KBM-7 (cell line): ENCODE measurements around the gene ZCCHC14.

ENCODE experiments used
- DNase-seq: peaks from one replicate; pipeline ENCODE4 v3.0.0-alpha.2; 2015
- in situ Hi-C: fragments of 300-500 bp; cut with MboI; formaldehyde crosslinking; loops from 2 replicates; pipeline ENCODE4 v1.14.3; 2020; ENCODE audit warnings: low sequenced_read_pairs, low pct_unique_long_range_greater_than_20kb, mixed read lengths

ZCCHC14 gene

DNA sequence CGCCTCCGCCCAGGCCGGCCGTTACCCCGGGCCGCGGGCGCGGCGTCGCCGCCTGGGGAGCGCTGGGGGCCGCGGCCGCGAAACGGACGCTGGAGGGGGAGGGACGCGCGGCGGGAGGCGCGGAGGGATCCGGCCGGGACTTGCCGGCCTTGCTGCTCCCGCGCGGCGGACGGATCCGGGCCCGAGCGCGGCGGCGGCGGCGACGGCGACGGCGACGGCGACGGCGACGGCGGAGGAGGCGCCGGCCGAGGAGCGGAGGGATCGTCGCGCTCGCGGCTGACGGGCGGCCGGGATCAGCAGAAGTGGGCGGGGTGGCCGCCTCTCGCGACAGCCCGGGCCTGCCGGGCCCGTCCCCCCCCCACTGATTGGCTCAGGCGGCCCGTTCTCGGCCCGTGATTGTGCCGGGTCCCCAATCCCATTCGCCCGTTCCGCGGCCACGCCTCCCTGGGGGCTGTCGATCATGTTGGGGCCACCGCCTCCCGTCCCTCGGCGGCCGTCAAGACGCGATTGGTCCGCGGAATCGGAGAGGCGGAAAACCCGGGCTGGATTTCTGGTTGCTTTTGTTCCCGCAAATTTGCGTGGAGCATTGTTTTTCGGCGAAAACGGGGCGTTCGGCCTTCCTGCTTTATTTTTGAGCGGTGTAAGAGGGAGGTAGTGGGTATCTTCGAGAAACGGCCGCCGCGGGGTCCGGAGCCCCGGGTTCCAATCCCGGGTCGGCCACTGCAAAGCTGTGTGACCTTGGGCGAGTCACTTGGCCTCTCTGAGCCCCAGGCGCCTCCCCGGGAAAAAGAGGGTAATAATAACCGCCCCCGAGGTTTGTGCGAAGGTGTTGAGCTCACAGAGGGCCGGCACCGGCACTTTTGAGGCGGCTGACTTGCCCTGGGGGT lies at the start of gene ZCCHC14:
ZCCHC14 (minus strand) TSS at position 304 of the 887 bp plus-strand sequence. CDS start 786 bp downstream, outside the sequence.
- in situ Hi-C loops: no loop called here
- peak; percentile 98 for DNase-seq

DNA sequence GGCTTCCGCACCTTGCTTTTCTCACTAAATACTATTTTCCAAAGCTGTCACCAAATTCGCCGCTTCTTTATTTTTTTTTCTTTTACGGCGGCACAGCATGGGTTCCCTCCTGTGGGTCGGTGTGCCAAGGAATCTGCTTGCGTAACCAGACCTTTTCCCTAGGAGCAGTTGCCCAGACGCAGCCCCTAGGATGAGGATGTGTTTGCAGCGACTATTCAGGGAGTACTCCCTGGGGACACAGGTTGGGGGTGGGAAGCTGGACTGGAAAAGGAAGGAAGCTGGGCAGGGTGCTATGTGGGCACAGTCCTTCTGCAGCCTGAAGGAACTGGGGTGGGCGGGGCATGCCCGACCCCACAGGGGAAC lies 49.0 kb upstream of the ZCCHC14 start:
- no peak for DNase-seq
- in situ Hi-C loops: no loop called here

DNA sequence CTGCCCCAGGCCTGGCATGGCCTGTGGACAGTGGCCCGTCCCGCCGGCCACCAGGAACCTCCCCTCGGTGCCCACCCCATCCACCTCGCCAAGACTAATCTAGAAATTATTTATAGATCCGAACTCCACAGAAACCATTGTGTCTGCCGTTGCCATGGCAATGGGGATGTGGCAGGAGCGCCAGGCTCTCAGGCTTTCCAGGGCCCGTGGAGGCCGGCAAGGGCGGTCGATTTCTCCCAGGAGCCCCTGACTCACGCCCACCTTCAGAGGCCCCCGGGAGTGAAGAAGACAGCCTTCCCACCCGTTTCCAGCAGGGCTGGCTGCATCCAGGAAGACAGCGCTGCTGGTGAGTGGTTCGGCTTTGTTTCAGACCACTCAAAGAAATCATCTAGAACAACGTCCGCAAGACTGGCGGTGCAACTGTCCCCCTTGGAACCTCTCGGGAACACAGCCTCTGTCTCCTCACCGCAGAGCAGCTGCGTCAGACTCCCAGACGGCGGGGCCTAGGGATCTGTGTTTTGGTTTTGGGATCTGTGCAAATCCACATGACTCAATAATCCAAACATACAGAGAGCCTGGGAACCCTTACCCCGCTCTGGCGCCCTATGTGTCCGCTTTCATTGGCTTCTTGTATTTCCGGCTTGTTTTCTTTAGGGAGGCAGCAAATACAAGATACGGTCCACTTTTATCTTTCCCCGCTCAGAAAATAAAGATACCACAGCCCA lies 48.5 kb upstream of the ZCCHC14 start:
- in situ Hi-C loops: no loop called here
- DNase-seq: no peak

DNA sequence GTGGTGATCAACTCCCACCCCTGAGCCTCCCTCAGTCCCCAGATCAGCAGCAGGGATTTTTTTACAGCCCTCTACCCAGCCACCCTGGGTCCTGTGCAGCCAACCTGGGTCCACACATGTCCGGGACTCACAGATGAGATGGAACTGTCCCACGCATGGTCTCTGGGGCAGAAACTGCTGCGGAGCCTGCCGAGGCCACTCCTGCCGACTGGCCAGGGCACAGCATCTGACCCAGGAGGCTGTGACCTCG lies 48.0 kb upstream of the ZCCHC14 start:
- DNase-seq: no peak
- in situ Hi-C loops: no loop called here

DNA sequence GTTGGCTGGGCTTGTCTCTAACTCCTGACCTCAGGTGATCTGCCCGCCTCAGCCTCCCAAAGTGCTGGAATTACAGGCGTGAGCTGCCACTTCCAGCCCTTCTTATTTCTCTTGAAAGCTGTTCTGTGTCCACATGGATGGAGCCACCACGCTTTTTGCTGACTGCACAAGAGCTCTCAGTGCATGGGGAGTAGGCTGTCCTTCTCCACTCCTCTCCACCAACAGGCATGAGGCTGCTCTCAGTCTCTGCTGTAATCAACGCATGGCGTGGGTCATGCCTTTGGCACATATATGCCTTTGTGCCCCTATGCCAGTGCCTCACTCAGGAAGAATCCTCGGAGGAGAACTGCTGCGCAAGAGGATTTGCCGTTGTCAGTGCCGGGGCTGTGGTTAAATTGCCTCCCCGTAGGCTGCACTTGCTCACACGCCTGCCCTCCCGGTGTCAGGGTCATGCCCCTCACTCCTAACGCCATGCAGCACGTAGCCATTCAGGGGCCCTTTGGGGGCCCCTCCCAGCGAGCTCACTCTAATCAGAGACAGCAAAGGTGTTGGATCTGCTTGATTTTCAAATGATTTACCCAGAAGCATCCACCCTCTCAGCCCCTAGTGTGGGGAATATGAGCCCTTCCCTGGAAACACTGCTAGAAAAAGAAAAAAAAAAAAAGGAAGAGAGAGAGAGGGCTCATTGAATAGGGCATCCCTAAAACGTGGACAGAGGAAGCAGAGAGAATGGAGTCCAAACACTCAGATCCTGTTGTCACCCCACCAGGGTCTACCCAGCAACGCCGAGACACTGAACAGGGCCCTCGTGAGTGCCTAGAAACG lies 47.5 kb upstream of the ZCCHC14 start:
- peak; percentile 14 for DNase-seq
- in situ Hi-C loops: no loop called here

DNA sequence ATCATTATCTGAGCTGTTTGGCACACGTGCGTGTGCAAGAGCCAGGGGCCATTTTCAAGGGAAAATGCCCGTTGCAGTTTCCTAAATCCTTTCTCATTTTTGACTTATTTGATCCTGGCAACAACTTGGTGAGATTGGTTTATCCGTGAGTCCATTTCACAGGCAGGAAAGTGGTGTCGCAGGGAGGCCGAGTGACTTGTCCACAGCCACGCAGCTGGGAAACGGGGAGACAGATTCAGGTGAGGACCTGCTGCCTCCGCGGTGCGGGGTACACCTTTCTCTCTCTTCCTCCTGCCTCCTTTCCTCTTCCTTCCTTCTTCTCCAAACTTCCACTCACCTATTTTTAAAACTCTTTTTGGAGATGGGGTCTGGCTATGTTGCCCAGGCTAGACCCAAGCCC lies 46.3 kb upstream of the ZCCHC14 start:
- no peak for DNase-seq
- in situ Hi-C loops: no loop called here

DNA sequence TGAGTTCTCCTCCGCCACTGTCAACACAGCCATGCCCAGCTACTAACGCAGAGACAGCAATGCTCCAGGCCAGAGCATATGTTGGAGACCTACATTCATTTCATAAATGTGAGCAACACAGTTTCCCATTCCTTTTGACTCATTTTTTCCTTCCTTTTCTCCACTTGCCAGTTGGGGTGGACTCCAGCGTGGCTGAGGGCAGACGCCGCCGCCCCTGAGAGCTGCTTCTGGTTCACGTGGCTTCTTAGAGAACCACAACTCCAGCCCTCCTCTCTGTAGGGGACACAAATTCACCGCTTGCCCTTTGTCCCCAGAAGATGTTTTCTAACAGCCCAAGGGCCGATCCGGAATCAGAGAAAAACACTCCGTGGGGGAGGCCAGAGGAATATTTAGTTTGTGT lies 45.8 kb upstream of the ZCCHC14 start:
- in situ Hi-C loops: no loop called here
- no peak for DNase-seq

DNA sequence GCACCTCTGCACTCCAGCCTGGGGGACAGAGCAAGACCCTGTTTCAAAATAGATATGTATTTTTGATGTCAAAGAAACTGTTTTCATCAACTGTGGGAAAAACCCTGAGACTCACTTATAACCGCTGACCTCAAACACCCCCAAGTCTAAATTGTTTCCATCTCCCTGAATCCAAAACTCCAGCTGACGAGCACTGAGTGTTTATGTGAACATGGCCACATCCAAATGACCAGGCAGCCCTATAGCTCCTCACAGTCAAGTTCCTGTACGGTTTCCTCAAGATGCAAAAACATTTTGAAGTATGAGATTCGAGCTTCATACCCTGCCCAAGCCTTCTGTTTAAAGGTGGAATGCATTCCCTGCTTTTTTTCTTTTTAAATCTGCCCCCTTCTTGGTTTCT lies 45.3 kb upstream of the ZCCHC14 start:
- in situ Hi-C loops: no loop called here
- DNase-seq: no peak

DNA sequence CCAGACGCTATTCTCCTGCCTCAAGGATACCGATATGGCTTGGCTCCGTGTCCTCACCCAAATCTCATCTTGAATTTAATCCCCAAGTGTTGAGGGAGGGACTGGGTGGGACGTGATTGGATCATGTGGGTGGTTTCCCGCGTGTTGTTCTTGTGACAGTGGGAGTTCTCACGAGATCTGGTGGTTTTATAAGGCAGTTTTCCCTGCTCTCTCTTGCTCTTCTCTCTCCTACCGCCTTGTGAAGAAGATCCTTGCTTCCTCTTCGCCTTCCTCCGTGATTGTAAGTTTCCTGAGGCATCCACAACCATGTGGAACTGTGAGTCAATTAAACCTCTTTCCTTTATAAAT lies 43.9 kb upstream of the ZCCHC14 start:
- DNase-seq: no peak
- in situ Hi-C loops: no loop called here

DNA sequence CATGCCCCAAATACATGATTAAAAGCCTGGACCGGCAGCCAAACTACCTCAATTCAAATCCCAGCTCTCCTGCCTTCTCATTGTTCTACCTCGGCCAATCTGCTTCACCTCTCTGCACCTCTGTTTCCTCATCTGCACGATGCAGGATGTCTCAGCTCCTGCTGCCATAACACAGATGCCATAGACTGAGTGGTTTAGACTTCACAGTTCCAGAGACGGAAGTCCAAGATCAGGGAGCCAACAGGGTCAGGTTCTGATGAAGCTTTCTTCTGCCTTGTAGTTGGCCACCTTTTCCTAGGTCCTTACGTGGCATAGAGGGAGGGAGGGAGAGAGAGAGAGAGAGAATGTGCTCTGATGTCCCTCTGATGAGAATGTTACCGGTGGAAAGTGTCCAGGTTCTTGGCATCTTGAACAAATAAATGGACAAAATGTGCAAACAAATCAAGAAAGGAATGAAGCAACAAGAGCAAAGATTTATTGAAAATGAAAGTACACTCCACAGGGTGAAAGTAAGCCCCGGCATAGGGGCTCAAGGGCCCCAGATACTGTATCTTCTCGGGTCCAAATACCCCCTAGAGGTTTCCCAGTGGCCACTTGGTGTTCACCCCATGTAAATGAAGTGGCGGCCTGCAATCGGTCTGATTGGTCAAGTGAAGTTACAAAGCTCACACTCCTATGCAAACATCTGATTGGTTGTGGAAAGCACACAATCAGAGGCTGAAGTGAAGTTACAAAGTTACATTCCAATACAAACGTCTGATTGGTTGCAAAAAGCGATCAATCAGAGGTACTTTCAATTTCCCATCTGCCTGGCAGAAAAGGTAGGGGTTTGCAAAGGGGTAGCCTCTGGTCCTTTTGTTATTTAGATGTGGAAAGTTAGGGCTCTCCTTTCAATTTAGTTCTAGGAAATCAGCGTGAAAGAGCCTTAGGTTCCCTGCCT lies 43.3 kb upstream of the ZCCHC14 start:
- DNase-seq: no peak
- in situ Hi-C loops: no loop called here

DNA sequence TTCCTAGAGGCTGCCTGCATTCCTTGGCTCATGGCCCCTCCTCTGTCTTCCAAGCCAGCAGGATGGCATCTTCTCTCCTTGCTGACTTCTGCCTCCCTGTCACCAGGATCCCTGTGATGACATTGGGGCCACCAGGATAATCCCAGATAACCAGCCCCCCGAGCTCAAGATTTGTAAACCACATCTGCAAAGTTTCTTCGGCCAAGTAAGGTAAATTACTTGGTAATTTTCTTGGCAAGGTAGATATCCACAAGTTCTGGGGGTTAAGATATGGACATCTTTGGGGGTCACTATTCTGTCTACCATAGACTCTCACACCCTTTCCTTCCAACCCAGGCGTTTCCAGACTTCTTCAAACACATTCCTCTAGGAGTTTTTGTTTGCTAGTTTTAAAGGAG lies 42.6 kb upstream of the ZCCHC14 start:
- in situ Hi-C loops: no loop called here
- no peak for DNase-seq

DNA sequence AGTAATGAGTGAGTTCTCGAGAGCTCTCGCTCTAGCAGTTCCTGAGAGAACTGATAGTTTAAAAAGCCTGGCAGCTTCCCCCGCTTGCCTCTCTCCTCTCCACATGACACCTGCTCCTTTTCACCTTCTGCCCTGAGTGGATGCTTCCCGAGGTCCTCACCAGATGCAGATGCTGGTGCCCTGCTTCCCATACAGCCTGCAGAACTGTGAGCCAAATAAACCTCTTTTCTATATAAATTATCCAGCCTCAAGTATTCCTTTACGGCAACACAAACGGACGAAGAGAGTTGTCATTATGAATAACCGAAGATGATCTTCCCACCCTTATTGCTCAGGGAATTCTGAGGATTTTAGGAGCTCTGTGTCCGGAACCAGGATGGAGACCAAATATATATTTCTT lies 41.9 kb upstream of the ZCCHC14 start:
- in situ Hi-C loops: no loop called here
- no peak for DNase-seq

DNA sequence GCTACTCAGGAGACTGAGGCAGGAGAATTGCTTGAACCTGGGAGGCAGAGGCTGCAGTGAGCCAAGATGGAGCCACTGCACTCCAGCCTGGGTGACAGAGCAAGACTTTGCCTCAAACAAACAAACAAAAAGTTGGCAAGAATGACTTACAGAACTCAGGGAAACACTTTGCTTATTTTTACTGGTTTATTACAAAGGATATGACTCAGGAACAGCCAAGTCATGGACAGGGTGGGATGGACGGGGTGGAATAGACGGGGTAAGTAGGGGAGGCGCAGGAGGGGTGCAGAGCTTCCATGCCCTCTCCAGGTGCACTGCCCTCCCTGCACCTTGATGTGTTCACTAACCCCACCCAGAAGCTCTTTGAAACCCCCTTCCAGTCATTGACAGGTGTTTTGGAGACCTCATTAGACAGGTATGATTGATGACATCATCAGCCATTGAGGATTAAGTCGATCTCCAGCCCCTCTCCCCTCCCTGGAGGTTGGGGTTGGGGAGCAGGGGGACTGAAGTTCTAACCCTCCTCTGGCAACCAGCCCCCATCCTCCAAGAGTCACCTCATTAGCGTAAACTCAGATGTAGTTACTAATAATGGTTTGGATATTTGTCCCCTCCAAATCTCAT lies 41.3 kb upstream of the ZCCHC14 start:
- no peak for DNase-seq
- in situ Hi-C loops: no loop called here

DNA sequence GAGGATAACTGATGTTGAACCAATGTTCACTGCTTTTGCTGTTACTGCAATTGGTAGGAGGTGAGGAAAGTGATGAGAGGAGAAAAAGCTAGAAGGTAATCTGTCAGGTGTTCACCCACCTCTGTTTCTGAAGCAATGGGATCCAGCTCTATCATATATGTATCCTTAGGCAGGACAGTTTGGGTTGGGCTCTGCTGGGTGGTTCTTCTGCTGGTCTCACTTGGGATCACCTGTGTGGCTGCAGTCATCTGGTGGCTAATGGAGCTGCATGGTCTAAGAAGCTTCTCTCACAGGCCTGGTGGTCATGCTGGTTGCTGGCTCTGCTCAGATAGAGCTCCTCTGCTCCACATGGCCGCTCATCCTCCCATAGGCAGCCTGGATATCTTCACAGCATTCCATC lies 40.2 kb upstream of the ZCCHC14 start:
- DNase-seq: no peak
- in situ Hi-C loops: no loop called here

DNA sequence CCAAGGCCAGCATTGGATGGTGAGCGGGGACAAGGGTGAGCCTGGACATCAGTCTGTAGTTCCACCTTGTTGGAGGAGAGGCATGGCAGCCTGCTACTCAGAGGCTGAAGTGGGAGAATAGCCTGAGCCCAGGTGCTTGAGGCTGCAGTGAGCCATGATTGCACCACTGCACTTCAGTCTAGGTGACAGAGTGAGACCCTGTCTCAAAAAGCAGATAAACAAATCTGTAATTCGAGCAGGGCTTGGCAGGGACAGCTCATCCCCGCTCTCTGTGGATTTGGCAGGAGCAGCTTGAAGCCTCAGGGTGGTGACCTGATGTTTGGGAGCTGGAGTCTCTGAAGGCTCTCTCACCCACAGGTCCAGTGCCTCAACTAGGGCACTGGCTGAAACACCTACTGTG lies 38.6 kb upstream of the ZCCHC14 start:
- in situ Hi-C loops: no loop called here
- DNase-seq: no peak

DNA sequence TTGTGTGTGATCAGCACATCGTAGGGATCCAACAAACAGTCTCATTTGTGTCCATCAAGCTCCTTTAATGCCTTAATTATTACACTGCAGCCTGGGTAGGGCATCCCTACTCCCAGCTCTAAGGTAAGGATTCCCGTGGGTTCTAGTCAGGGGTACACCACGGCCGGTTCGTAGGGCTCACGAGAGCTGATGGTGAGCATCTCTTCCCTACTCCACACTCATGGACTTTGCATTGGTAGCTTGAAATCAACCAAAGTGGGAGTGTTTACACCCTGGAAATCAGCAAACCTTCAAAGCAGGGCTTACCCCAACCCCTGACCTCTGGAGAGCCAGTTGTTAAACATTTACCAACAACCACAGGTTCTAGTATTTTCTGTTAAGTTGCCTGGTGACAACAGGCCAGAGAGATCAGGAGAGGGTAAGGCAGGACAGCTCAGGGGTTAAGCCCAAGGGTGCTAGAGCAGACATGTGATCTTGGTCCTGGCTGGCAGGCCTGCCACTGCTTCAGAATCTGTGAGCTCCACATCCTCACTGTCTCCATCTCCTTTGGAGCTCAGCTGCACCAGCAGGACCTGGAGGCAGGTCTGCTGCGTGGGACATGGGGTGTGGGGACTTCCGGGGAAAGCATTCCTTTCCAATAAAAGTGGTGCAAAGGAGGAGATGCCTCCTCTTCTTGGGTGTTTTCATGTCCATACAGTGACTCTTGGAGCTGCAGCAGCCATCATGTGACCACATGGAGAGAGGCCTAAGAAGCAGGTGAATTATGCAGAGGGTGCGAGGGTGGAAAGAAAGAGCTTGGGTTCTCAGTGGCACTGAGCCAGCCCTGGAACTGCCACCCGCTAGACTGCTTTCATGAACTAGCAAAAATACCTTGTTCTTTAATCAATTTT lies 36.1 kb upstream of the ZCCHC14 start:
- DNase-seq: no peak
- in situ Hi-C loops: no loop called here

DNA sequence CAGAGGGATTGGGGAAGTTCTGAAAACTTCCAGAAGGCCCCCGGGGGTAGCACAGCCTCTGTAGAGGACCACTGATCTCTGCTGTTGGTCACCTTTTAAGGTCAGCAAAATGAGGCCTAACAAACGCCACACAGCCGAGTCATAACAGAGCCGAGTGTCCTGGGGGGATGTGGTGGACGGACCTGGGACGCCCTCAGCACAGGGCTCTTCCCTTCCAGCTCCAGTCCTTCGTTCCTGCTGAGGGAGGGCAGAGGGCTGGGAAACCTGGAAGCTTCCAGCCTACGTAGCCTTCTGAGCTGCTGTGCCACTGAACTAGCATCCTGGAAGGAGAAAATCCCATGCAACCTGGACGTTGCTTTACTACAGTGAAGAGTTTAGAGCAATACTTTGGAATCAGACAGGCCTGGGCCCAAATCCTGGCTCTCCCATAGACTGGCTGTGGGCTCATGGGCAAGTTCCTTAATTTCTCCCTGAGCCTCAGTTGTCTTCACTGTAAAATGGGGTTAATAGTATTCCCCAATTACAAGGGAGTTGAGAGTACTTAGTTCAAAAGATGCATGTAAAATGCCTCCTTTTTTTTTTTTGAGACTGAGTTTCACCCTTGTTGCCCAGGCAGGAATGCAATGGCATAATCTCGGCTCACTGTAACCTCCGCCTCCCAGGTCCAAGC lies 34.4 kb upstream of the ZCCHC14 start:
- in situ Hi-C loops: no loop called here
- no peak for DNase-seq
